Measurements from ENCODE around the gene SIX3. TPM values are rescaled to one million over a fixed set of nuclear protein-coding genes. Genes with fewer than 3 reads are reported as not detected.

SIX3 gene
- total RNA-seq, 3 donors from 2014 or later (not counting 1 experiment from before 2014, with no cell fraction given), result 0.15 to 0.39 TPM; not detected in 1

- Histone ChIP-seq H3K9me3 (ENCODE audit: control insufficient read depth, insufficient read depth, low read length) (no peaks in the 10 kb centered on the region), H3K27ac (ENCODE audit: low read length) (no peak overlapping the region), H3K27me3 (ENCODE audit: control insufficient read depth, insufficient read depth, low read length) (no peaks in the 10 kb centered on the region), H3K4me1 (ENCODE audit: control insufficient read depth, insufficient read depth, low read length) (no peaks in the 10 kb centered on the region), H3K36me3 (ENCODE audit: control insufficient read depth, insufficient read depth, low read length) (no peaks in the 10 kb centered on the region), H3K4me3 (ENCODE audit: low read length) (no peak overlapping the region)
- Mint-ChIP-seq H3K27me3 (ENCODE audit: low read depth in 2 of 2) (peaks cover 7 to 21% of the 10 kb centered on the region in 2 donors), H3K9me3 (no peaks in the 10 kb centered on the region), H3K36me3 (no peaks in the 10 kb centered on the region), H3K4me3 (no peak overlapping the region), H3K4me1 (no peaks in the 10 kb centered on the region), H3K27ac (no peak overlapping the region)
- TF ChIP-seq CTCF (IDR thresholded peaks at IDR 0.05), result no peak
- ATAC-seq (no peak), DNase-seq (no peak)
- 90% methylated on average over 5 of the region's 7 CpGs for WGBS (ENCODE audit: insufficient coverage)
- intact Hi-C loops (cut with micrococcal nuclease), result no loop called here
Measured at GRCh38 chr2:44902217-44903137, 39.0 kb upstream of the SIX3 start.

GRCh38 chr2:44904578-44904977, 36.9 kb upstream of the SIX3 start:
- DNase-seq (no peak), ATAC-seq (no peak)
- Mint-ChIP-seq H3K4me3 (no peak overlapping the region), H3K4me1 (no peaks in the 10 kb centered on the region), H3K9me3 (no peaks in the 10 kb centered on the region), H3K36me3 (no peaks in the 10 kb centered on the region), H3K27ac (no peak overlapping the region), H3K27me3 (ENCODE audit: low read depth in 2 of 2) (peaks cover 7 to 11% of the 10 kb centered on the region in 2 donors)
- Histone ChIP-seq H3K9me3 (ENCODE audit: control insufficient read depth, insufficient read depth, low read length) (no peaks in the 10 kb centered on the region), H3K36me3 (ENCODE audit: control insufficient read depth, insufficient read depth, low read length) (no peaks in the 10 kb centered on the region), H3K4me3 (ENCODE audit: low read length) (no peak overlapping the region), H3K27ac (ENCODE audit: low read length) (no peak overlapping the region), H3K4me1 (ENCODE audit: control insufficient read depth, insufficient read depth, low read length) (no peaks in the 10 kb centered on the region), H3K27me3 (ENCODE audit: control insufficient read depth, insufficient read depth, low read length) (no peaks in the 10 kb centered on the region)
- no peak for TF ChIP-seq CTCF (IDR thresholded peaks at IDR 0.05)
- WGBS (ENCODE audit: insufficient coverage), result 69% methylated on average over 1 of the region's 1 CpG
- intact Hi-C loops (cut with micrococcal nuclease), result no loop called here

DNA sequence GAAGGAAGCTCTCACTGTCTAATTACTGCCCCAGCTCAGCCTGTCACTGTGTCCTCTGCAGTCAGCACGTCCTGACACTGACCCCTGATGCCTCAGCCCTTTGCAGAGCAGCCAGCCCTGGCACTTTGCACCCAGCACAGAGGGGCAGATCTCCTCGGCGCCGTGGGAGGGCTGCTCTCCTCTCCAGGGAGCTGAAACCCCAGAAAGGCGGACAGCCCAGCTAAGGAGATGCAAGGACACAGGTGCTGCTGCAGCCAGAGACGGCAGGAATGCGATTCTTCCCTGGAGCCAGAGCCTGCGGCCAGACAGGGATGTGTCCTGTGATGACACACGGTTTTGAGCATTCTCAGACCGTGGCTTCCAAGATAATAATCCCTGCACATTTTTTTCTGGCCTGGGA, 34.5 kb upstream of the SIX3 start:
- no peak for ATAC-seq
- Mint-ChIP-seq H3K4me1 (no peaks in the 10 kb centered on the region), H3K4me3 (no peak overlapping the region), H3K36me3 (no peaks in the 10 kb centered on the region), H3K9me3 (peaks cover 0 to 2% of the 10 kb centered on the region in 2 donors), H3K27me3 (ENCODE audit: low read depth in 2 of 2) (peaks cover 5 to 11% of the 10 kb centered on the region in 2 donors), H3K27ac (no peak overlapping the region)
- Histone ChIP-seq H3K27ac (ENCODE audit: low read length) (no peak overlapping the region), H3K27me3 (ENCODE audit: control insufficient read depth, insufficient read depth, low read length) (no peaks in the 10 kb centered on the region), H3K36me3 (ENCODE audit: control insufficient read depth, insufficient read depth, low read length) (no peaks in the 10 kb centered on the region), H3K4me3 (ENCODE audit: low read length) (no peak overlapping the region), H3K4me1 (ENCODE audit: control insufficient read depth, insufficient read depth, low read length) (no peaks in the 10 kb centered on the region), H3K9me3 (ENCODE audit: control insufficient read depth, insufficient read depth, low read length) (no peaks in the 10 kb centered on the region)
- no peak for TF ChIP-seq CTCF (IDR thresholded peaks at IDR 0.05)
- intact Hi-C loops (cut with micrococcal nuclease), result no loop called here
- WGBS (ENCODE audit: insufficient coverage), result 73% methylated on average over 10 of the region's 10 CpGs
- DNase-seq, result no peak
